OCI-LY3 (cell line): Measurements from ENCODE around the gene HDGF.

ENCODE experiments used
- H2AFZ ChIP-seq: fragments of 200-600, 300-600 bp; shearing (Covaris generic); 2 replicates; pipeline ENCODE4 v1.6.0; 2014; ENCODE audit warnings: antibody characterized with exemption, low read depth, low read length
- H3K27ac ChIP-seq: fragments of 200-600, 300-600 bp; sonication (generic); 2 replicates; pipeline ENCODE4 v1.5.1; 2014; ENCODE audit warnings: mild to moderate bottlenecking, low read length, moderate library complexity, mixed read lengths
- H3K27me3 ChIP-seq: fragments of 200-600, 300-600 bp; sonication (generic); 2 replicates; pipeline ENCODE4 v1.6.1; 2014; ENCODE audit warnings: low read depth, low read length, mixed read lengths
- H3K36me3 ChIP-seq: fragments of 200-600, 300-600 bp; sonication (generic); replicated peaks from 2 replicates; pipeline ENCODE3; 2014; ENCODE audit warnings: low read depth, low read length, mixed read lengths
- H3K4me1 ChIP-seq: fragments of 300-600, 200-600 bp; sonication (generic); 2 replicates; pipeline ENCODE4 v1.6.1; 2014; ENCODE audit warnings: low read length, mixed read lengths
- H3K4me2 ChIP-seq: fragments of 200-600, 300-600 bp; sonication (generic); 2 replicates; pipeline ENCODE4 v1.6.1; 2014; ENCODE audit warnings: low read length, mixed read lengths
- H3K4me3 ChIP-seq: fragments of 300-600, 200-600 bp; sonication (generic); 2 replicates; pipeline ENCODE4 v1.5.1; 2014; ENCODE audit warnings: antibody characterized with exemption, mild to moderate bottlenecking, low read length, moderate library complexity
- H3K79me2 ChIP-seq: fragments of 300-600, 200-600 bp; shearing (Covaris generic); 2 replicates; pipeline ENCODE4 v1.6.1; 2014; ENCODE audit warnings: mild to moderate bottlenecking, low read length, mixed read lengths
- H3K9ac ChIP-seq: fragments of 300-600, 200-600 bp; shearing (Covaris generic); 2 replicates; pipeline ENCODE4 v1.6.0; 2014; ENCODE audit warnings: mild to moderate bottlenecking, low read length, moderate library complexity
- H3K9me3 ChIP-seq: fragments of 200-600, 300-600 bp; shearing (Covaris generic); 2 replicates; pipeline ENCODE4 v1.6.1; 2014; ENCODE audit warnings: low read length, mixed read lengths; ENCODE audit not compliant: insufficient read depth
- H4K20me1 ChIP-seq: fragments of 200-600, 300-600 bp; sonication (generic); 2 replicates; pipeline ENCODE4 v1.6.1; 2016; ENCODE audit warnings: low read length, mixed read lengths; ENCODE audit not compliant: insufficient read depth
- EZH2phosphoT487 ChIP-seq: fragments of 200-600 bp; shearing (Covaris generic); IDR thresholded peaks from 2 replicates; pipeline ENCODE4 v1.6.1; 2018; ENCODE audit warnings: antibody characterized with exemption, mixed run types, low read depth
- TF ChIP-seq, protein P1 (sequence below): fragments of 200-600, 300-600 bp; sonication (generic); IDR thresholded peaks from 2 replicates; pipeline ENCODE4 v1.5.1; 2014; ENCODE audit warnings: antibody characterized with exemption, low read length, low read depth

The HDGF gene

DNA sequence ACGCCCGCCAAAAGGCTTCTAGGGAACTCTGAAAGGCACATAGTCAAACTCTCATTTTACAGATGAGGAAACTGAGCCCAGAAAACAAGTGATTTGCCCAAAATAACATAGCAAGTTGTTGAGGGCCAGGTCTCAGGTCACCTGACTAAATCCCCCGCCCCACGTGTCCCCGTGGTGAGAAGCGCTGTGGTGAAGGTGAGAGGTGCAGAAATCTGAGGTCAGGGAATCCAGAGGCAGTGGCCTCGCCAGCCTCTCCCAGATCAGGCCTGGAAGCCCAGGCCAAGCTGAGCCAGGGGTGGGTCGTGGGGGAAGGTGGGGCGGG lies 5.1 kb downstream of the HDGF start:
- H3K9me3 ChIP-seq, result no peaks in the 10 kb centered on the region
- peaks cover 30% of the 10 kb centered on the region for H4K20me1 ChIP-seq
- H3K4me2 ChIP-seq, result 0 out of 2 replicates have a peak overlapping the region, but pooled peaks have one; percentile 97
- H3K27ac ChIP-seq, result peak overlapping the region; percentile 86; the same call in 1 of the 2 replicates
- no peak for TF ChIP-seq EZH2phosphoT487
- TF ChIP-seq, protein P1, sequence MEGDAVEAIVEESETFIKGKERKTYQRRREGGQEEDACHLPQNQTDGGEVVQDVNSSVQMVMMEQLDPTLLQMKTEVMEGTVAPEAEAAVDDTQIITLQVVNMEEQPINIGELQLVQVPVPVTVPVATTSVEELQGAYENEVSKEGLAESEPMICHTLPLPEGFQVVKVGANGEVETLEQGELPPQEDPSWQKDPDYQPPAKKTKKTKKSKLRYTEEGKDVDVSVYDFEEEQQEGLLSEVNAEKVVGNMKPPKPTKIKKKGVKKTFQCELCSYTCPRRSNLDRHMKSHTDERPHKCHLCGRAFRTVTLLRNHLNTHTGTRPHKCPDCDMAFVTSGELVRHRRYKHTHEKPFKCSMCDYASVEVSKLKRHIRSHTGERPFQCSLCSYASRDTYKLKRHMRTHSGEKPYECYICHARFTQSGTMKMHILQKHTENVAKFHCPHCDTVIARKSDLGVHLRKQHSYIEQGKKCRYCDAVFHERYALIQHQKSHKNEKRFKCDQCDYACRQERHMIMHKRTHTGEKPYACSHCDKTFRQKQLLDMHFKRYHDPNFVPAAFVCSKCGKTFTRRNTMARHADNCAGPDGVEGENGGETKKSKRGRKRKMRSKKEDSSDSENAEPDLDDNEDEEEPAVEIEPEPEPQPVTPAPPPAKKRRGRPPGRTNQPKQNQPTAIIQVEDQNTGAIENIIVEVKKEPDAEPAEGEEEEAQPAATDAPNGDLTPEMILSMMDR, result no peak
- H3K4me3 ChIP-seq, result no peak overlapping the region
- H3K4me1 ChIP-seq, result peaks cover 44% of the 10 kb centered on the region
- no peaks in the 10 kb centered on the region for H3K27me3 ChIP-seq
- no peak overlapping the region for H3K9ac ChIP-seq
- H3K79me2 ChIP-seq, result peaks cover 71% of the 10 kb centered on the region
- H2AFZ ChIP-seq, result no peak overlapping the region
- peaks cover 50% of the 10 kb centered on the region for H3K36me3 ChIP-seq

DNA sequence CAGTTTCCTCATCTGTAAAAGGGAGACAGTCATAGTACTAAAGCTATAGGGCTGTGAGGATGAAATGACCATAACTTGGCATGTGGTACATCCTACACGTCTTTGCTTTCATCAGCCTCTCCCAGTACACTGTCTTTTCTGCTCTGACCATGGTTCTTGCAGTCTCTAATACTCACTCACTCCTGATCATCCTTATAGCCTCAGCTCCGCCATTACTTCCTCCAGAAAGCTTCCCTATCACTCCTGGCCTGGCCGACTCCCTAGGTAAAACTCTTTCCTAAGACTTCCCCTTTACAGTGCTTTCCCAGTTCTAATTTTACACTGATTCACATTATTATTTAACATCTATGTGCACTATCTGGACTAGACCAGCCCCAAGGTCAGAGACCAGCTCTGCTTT lies 5.6 kb downstream of the HDGF start:
- H3K4me2 ChIP-seq, result no peak overlapping the region
- H3K9ac ChIP-seq, result no peak overlapping the region
- peaks cover 66% of the 10 kb centered on the region for H3K79me2 ChIP-seq
- H3K4me3 ChIP-seq, result no peak overlapping the region
- H2AFZ ChIP-seq, result no peak overlapping the region
- no peaks in the 10 kb centered on the region for H3K27me3 ChIP-seq
- peaks cover 45% of the 10 kb centered on the region for H3K4me1 ChIP-seq
- no peak overlapping the region for H3K27ac ChIP-seq
- H3K36me3 ChIP-seq, result peaks cover 50% of the 10 kb centered on the region
- TF ChIP-seq EZH2phosphoT487, result no peak
- TF ChIP-seq, protein P1, result no peak
- H3K9me3 ChIP-seq, result no peaks in the 10 kb centered on the region
- peaks cover 30% of the 10 kb centered on the region for H4K20me1 ChIP-seq

- Histone ChIP-seq H3K9ac (no peak overlapping the region), H3K79me2 (peaks cover 65% of the 10 kb centered on the region), H3K9me3 (no peaks in the 10 kb centered on the region), H2AFZ (no peak overlapping the region), H3K4me2 (no peak overlapping the region), H3K27me3 (no peaks in the 10 kb centered on the region), H3K4me3 (no peak overlapping the region), H3K36me3 (peaks cover 42% of the 10 kb centered on the region), H3K27ac (no peak overlapping the region), H4K20me1 (peaks cover 30% of the 10 kb centered on the region), H3K4me1 (peaks cover 49% of the 10 kb centered on the region)
- no peak for TF ChIP-seq EZH2phosphoT487
- TF ChIP-seq, protein P1, result no peak
Measured at GRCh38 chr1:156744786-156745419, 6.6 kb downstream of the HDGF start.

DNA sequence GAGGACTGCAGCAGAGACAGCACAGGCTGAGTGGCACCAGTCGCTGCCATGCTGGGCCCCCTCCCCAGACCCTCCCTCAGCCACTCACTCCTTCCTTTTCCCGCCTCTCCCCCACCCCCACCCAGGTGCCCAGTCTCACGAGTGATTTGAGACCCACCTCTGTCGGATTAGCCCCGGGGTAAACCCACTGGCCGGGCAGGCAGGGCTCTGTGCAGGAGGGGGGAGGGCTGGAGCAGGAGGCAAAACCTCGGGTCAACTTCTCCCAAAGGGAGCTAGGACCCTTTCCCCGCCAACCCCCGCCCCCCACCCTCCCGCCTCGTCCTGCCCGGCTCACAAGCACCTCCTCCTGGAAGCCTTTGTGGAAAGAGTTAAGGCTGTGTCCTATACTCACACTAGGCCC lies 7.1 kb downstream of the HDGF start:
- no peak for TF ChIP-seq EZH2phosphoT487
- TF ChIP-seq, protein P1, result no peak
- Histone ChIP-seq H4K20me1 (peaks cover 30% of the 10 kb centered on the region), H3K9me3 (no peaks in the 10 kb centered on the region), H3K27ac (no peak overlapping the region), H3K4me3 (no peak overlapping the region), H3K4me2 (no peak overlapping the region), H2AFZ (no peak overlapping the region), H3K36me3 (peaks cover 36% of the 10 kb centered on the region), H3K27me3 (no peaks in the 10 kb centered on the region), H3K79me2 (peaks cover 65% of the 10 kb centered on the region), H3K9ac (no peak overlapping the region), H3K4me1 (peaks cover 48% of the 10 kb centered on the region)
